WTC11 (cell line): ENCODE results near the gene DYSF. TPM values are rescaled to one million over a fixed set of nuclear protein-coding genes. Genes with fewer than 3 reads are reported as not detected.

Experiments used
- ATAC-seq: fragments of 200-7000 bp; cut with Tn5 transposase; 2 replicates; pipeline ENCODE4 v1.10.0; 2021; ENCODE audit warnings: mild to moderate bottlenecking, moderate library complexity
- CTCF ChIA-PET: fragments of 300-600 bp; sonication (Branson Sonifier 250); formaldehyde crosslinking; loops from one replicate; lab custom pipeline; 2021; ENCODE audit warnings: antibody characterized with exemption; lab: Charles Lee
- POLR2A ChIA-PET: fragments of 350-600 bp; sonication (Branson Sonifier 250); formaldehyde crosslinking; loops from one replicate; lab custom pipeline; 2021; ENCODE audit warnings: antibody characterized with exemption; lab: Charles Lee
- DNase-seq: peaks from one replicate; pipeline ENCODE4 v3.0.0; 2021; ENCODE audit warnings: low spot score
- H3K27ac Mint-ChIP-seq: 2 replicates; pipeline ENCODE4 v1.8.0; 2021; ENCODE audit warnings: mixed read lengths
- H3K27me3 Mint-ChIP-seq: 2 replicates; pipeline ENCODE4 v1.8.0; 2021; ENCODE audit warnings: low read depth, mild to moderate bottlenecking, moderate library complexity, mixed read lengths
- H3K36me3 Mint-ChIP-seq: 2 replicates; pipeline ENCODE4 v1.8.0; 2021; ENCODE audit warnings: mixed read lengths
- H3K4me1 Mint-ChIP-seq: 2 replicates; pipeline ENCODE4 v1.8.0; 2022; ENCODE audit warnings: mixed read lengths
- H3K4me3 Mint-ChIP-seq: 2 replicates; pipeline ENCODE4 v1.8.0; 2021; ENCODE audit warnings: mild to moderate bottlenecking, moderate library complexity, mixed read lengths
- H3K9me3 Mint-ChIP-seq: 2 replicates; pipeline ENCODE4 v1.8.0; 2021; ENCODE audit warnings: mixed read lengths
- ELF4 ChIP-seq: sonication (generic); formaldehyde crosslinking; IDR thresholded peaks from 2 replicates; pipeline ENCODE4 v1.8.1; 2022; ENCODE audit warnings: low read depth, mild to moderate bottlenecking, moderate library complexity, missing genetic modification reagents
- ERG ChIP-seq: fragments of 250-450 bp; sonication (Bioruptor Pico); IDR thresholded peaks from 2 replicates; pipeline ENCODE4 v1.8.0; 2021; ENCODE audit warnings: mild to moderate bottlenecking
- ESRRA ChIP-seq: sonication (generic); formaldehyde crosslinking; IDR thresholded peaks from 2 replicates; pipeline ENCODE4 v1.8.1; 2022; ENCODE audit warnings: mild to moderate bottlenecking, missing genetic modification reagents, borderline replicate concordance
- GTF2I ChIP-seq: fragments of 250-450 bp; sonication (Bioruptor Pico); conservative IDR thresholded peaks from 2 replicates; pipeline ENCODE4 v1.4.0; 2021; ENCODE audit warnings: mild to moderate bottlenecking
- HMGXB4 ChIP-seq: sonication (generic); formaldehyde crosslinking; IDR thresholded peaks from 2 replicates; pipeline ENCODE4 v1.8.1; 2023; ENCODE audit warnings: mild to moderate bottlenecking, moderate library complexity, missing genetic modification reagents
- IRF1 ChIP-seq: sonication (generic); formaldehyde crosslinking; IDR thresholded peaks from 2 replicates; pipeline ENCODE4 v1.8.0; 2023; ENCODE audit warnings: missing genetic modification reagents
- KAT7 ChIP-seq: sonication (generic); formaldehyde crosslinking; IDR thresholded peaks from 2 replicates; pipeline ENCODE4 v1.8.1; 2023; ENCODE audit warnings: missing genetic modification reagents, mild to moderate bottlenecking, borderline replicate concordance
- MLX ChIP-seq: sonication (generic); formaldehyde crosslinking; IDR thresholded peaks from 2 replicates; pipeline ENCODE4 v1.8.1; 2023; ENCODE audit warnings: mild to moderate bottlenecking, missing genetic modification reagents, moderate library complexity
- PREB ChIP-seq: sonication (generic); formaldehyde crosslinking; IDR thresholded peaks from 2 replicates; pipeline ENCODE4 v1.8.1; 2022; ENCODE audit warnings: mild to moderate bottlenecking, missing genetic modification reagents, moderate library complexity, borderline replicate concordance
- RELA ChIP-seq: sonication (generic); formaldehyde crosslinking; IDR thresholded peaks from 2 replicates; pipeline ENCODE4 v1.8.1; 2022; ENCODE audit warnings: missing genetic modification reagents, mild to moderate bottlenecking, borderline replicate concordance
- SOX15 ChIP-seq: fragments of 250-450 bp; sonication (Bioruptor Pico); IDR thresholded peaks from 2 replicates; pipeline ENCODE4 v1.9.0; 2021; ENCODE audit warnings: mild to moderate bottlenecking
- TEAD1 ChIP-seq: sonication (generic); formaldehyde crosslinking; IDR thresholded peaks from 2 replicates; pipeline ENCODE4 v1.8.0; 2022; ENCODE audit warnings: mild to moderate bottlenecking, missing genetic modification reagents
- TEAD4 ChIP-seq: sonication (generic); formaldehyde crosslinking; IDR thresholded peaks from 2 replicates; pipeline ENCODE4 v1.8.0; 2022; ENCODE audit warnings: mild to moderate bottlenecking, missing genetic modification reagents
- TP53 ChIP-seq: sonication (generic); formaldehyde crosslinking; IDR thresholded peaks from 2 replicates; pipeline ENCODE4 v1.8.1; 2023; ENCODE audit warnings: mild to moderate bottlenecking, missing genetic modification reagents
- ZNF317 ChIP-seq: sonication (generic); formaldehyde crosslinking; IDR thresholded peaks from 2 replicates; pipeline ENCODE4 v1.8.1; 2023; ENCODE audit warnings: low read depth, mild to moderate bottlenecking, moderate library complexity, missing genetic modification reagents, borderline replicate concordance
- ZNF396 ChIP-seq: fragments of 250-450 bp; sonication (Bioruptor Pico); IDR thresholded peaks from 2 replicates; pipeline ENCODE4 v1.8.0; 2021; ENCODE audit warnings: mild to moderate bottlenecking, moderate library complexity, borderline replicate concordance
- ZNF512 ChIP-seq: sonication (generic); formaldehyde crosslinking; IDR thresholded peaks from 2 replicates; pipeline ENCODE4 v1.8.1; 2022; ENCODE audit warnings: missing genetic modification reagents, borderline replicate concordance
- ZNF532 ChIP-seq: fragments of 250-450 bp; sonication (Bioruptor Pico); IDR thresholded peaks from 2 replicates; pipeline ENCODE4 v1.9.0; 2021; ENCODE audit warnings: mild to moderate bottlenecking, borderline replicate concordance
- ZSCAN18 ChIP-seq: fragments of 250-450 bp; sonication (Bioruptor Pico); IDR thresholded peaks from 2 replicates; pipeline ENCODE4 v2.1.2; 2022; ENCODE audit warnings: mild to moderate bottlenecking, moderate library complexity
- total RNA-seq: library from RNA; stranded (reverse); gene quantifications from 3 replicates; pipeline ENCODE4 v1.2.3, GENCODE V29; 2021

DYSF gene
- total RNA-seq, 1 experiment from 2014 or later: 14.8 TPM

- TF ChIP-seq IRF1: no peak
- no peak for TF ChIP-seq SOX15 (CRISPR knock-in tag)
- TF ChIP-seq ZNF512 (CRISPR knock-in tag): no peak
Measured at GRCh38 chr2:71503837-71504236, 50.5 kb downstream of the DYSF start (continued).

- H3K4me3 Mint-ChIP-seq: no peak overlapping the region
- CTCF ChIA-PET: interaction anchor here (5.0 kb wide), 1 partner anchor 43 kb away, joined by 25 read pairs; no protein-coding TSS in a partner anchor
- H3K9me3 Mint-ChIP-seq: no peaks in the 10 kb centered on the region
- ATAC-seq (no peak), DNase-seq (no peak)
- no peaks in the 10 kb centered on the region for H3K36me3 Mint-ChIP-seq
- H3K27me3 Mint-ChIP-seq: no peaks in the 10 kb centered on the region
- TF ChIP-seq ERG: no peak
- TF ChIP-seq MLX (CRISPR knock-in tag): no peak
- TF ChIP-seq ZSCAN18 (CRISPR knock-in tag): no peak
- no peak for TF ChIP-seq ZNF317 (CRISPR knock-in tag)
- no peak for TF ChIP-seq TEAD4 (CRISPR knock-in tag)
- TF ChIP-seq KAT7: no peak
- no peak for TF ChIP-seq PREB (CRISPR knock-in tag)
- POLR2A ChIA-PET: interaction anchor here (0.7 kb wide), 1 partner anchor 109 kb away, joined by 3 read pairs; no protein-coding TSS in a partner anchor
- H3K27ac Mint-ChIP-seq: no peak overlapping the region
- peaks cover 14% of the 10 kb centered on the region for H3K4me1 Mint-ChIP-seq
Measured at GRCh38 chr2:71504611-71505010, 51.2 kb downstream of the DYSF start.

GRCh38 chr2:71505086-71505769 is 51.9 kb downstream of the DYSF start:
- ATAC-seq (no peak), DNase-seq (no peak)
- POLR2A ChIA-PET: interaction anchor here (0.7 kb wide), 1 partner anchor 110 kb away, joined by 3 read pairs; no protein-coding TSS in a partner anchor
- CTCF ChIA-PET: interaction anchor here (2.8 to 5.0 kb wide), 2 partner anchors 44 to 206 kb away, joined by 9 to 25 read pairs; no protein-coding TSS in a partner anchor
- Mint-ChIP-seq H3K4me3 (no peak overlapping the region), H3K27ac (peak overlapping the region; percentile 44; the same call in 1 of the 2 replicates), H3K4me1 (peaks cover 8% of the 10 kb centered on the region), H3K27me3 (no peaks in the 10 kb centered on the region), H3K9me3 (no peaks in the 10 kb centered on the region), H3K36me3 (no peaks in the 10 kb centered on the region)
- TF ChIP-seq SOX15 (CRISPR knock-in tag): no peak
- no peak for TF ChIP-seq ELF4 (CRISPR knock-in tag)
- TF ChIP-seq ESRRA (CRISPR knock-in tag): no peak
- no peak for TF ChIP-seq TP53 (CRISPR knock-in tag)
- TF ChIP-seq RELA (CRISPR knock-in tag): no peak
- TF ChIP-seq HMGXB4 (CRISPR knock-in tag): no peak
- no peak for TF ChIP-seq GTF2I
- no peak for TF ChIP-seq TEAD1 (CRISPR knock-in tag)
- TF ChIP-seq ZNF396 (CRISPR knock-in tag): no peak
- TF ChIP-seq ZNF532: no peak
